Measurements from ENCODE around the gene FHAD1. TPM values are rescaled to one million over a fixed set of nuclear protein-coding genes. Genes with fewer than 3 reads are reported as not detected.

The FHAD1 gene
- total and polyA plus RNA-seq, 10 of the 15 experiments (the other 5 are each of a cell fraction or from before 2014, with no cell fraction given): 0.09 to 1.0 (median 0.32) TPM; not detected in 2

DNA sequence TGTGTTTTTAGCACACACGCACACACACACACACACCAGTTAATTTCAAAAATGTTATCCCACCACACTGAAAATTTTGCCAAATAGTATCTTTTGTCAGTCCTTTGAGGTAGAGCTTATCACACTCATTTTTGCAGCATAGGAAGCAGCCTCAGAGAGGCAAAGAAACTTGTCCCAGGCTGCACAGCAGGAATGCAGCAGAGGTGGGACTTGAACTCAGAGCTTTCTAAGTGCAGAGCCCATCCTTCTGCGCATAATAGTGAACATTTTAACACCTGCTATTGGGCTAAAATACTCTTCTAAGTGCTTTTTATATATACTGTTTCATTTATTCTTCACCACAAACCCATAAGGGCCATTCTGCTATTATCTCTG, 15.0 kb downstream of the FHAD1 start:
- intact Hi-C loops (cut with micrococcal nuclease; ENCODE audit: unreplicated experiment) (no loop called here), in situ Hi-C loops (cut with MboI) (no loop called here)
- Histone ChIP-seq H3K27me3 (replicated peaks in 1 of 2; ENCODE audit: control insufficient read depth in 2 of 2, insufficient read depth in 2 of 2, low read length in 1 of 2) (no peaks in the 10 kb centered on the region), H2AFZ (ENCODE audit: control insufficient read depth, low read depth, low read length) (peak overlapping the region; percentile 91), H3K4me3 (0 out of 2 replicates have a peak overlapping the region, but pooled peaks have one; percentile 25), H3K36me3 (ENCODE audit: control insufficient read depth in 2 of 2, insufficient read depth in 2 of 2, low read length in 1 of 2) (no peaks in the 10 kb centered on the region), H3K9ac (ENCODE audit: control insufficient read depth, insufficient read depth, low read length) (no peak overlapping the region), H4K20me1 (ENCODE audit: control insufficient read depth, insufficient read depth) (no peaks in the 10 kb centered on the region), H3K9me3 (replicated peaks; ENCODE audit: control insufficient read depth, insufficient read depth, low read length) (peaks cover 1% of the 10 kb centered on the region; the same call in 1 of the 3 replicates), H3K4me2 (ENCODE audit: control insufficient read depth, insufficient read depth) (peak overlapping the region; percentile 70; the same call in 1 of the 2 replicates), H3K79me2 (ENCODE audit: control insufficient read depth, insufficient read depth, low read length) (no peaks in the 10 kb centered on the region), H3K4me1 (ENCODE audit: control insufficient read depth, insufficient read depth, low read length) (peaks cover 21% of the 10 kb centered on the region), H3K27ac (ENCODE audit: control insufficient read depth, insufficient read depth) (no peak overlapping the region)
- FAIRE-seq (no peak), ATAC-seq (no peak), DNase-seq (ENCODE audit: low read depth, low spot score) (no peak)
- ChIA-PET CTCF (interaction anchor here (1.1 to 2.8 kb wide), 13 partner anchors 10 to 155 kb away, joined by 3 to 22 read pairs (median 6); partner anchors contain the start of gene TMEM51), POLR2A (interaction anchor here (0.6 to 4.7 kb wide), 7 partner anchors 8 to 107 kb away, joined by 3 to 17 read pairs (median 4); partner anchors contain the start of gene FHAD1), RAD21 (ENCODE audit: unreplicated experiment) (interaction anchor here (0.7 to 3.0 kb wide), 10 partner anchors 10 to 150 kb away, joined by 3 to 18 read pairs (median 6); no protein-coding TSS in a partner anchor), SMC1A (ENCODE audit: uncharacterized antibody, unreplicated experiment) (interaction anchor here (0.7 to 5.3 kb wide), 15 partner anchors 9 to 170 kb away, joined by 3 to 46 read pairs (median 5); partner anchors contain the start of gene FHAD1)
- TF ChIP-seq NFYB (IDR thresholded peaks at IDR 0.05; ENCODE audit: insufficient read depth, low read depth, low read length) (no peak), POLR2AphosphoS2 (IDR thresholded peaks at IDR 0.05; ENCODE audit: low read depth, low read length) (no peak), FOXM1 (IDR thresholded peaks at IDR 0.05; ENCODE audit: low read depth, low read length) (no peak), RBBP5 (conservative IDR thresholded peaks at IDR 0.05) (no peak), RFX5 (IDR thresholded peaks at IDR 0.05; ENCODE audit: low read depth, low read length) (no peak), ZNF207 (IDR thresholded peaks at IDR 0.05; ENCODE audit: borderline replicate concordance) (no peak), BHLHE40 (IDR thresholded peaks at IDR 0.05; ENCODE audit: borderline replicate concordance in 1 of 2, low read depth in 2 of 2, low read length in 1 of 2) (no peak)
- TF ChIP-seq, protein P1, sequence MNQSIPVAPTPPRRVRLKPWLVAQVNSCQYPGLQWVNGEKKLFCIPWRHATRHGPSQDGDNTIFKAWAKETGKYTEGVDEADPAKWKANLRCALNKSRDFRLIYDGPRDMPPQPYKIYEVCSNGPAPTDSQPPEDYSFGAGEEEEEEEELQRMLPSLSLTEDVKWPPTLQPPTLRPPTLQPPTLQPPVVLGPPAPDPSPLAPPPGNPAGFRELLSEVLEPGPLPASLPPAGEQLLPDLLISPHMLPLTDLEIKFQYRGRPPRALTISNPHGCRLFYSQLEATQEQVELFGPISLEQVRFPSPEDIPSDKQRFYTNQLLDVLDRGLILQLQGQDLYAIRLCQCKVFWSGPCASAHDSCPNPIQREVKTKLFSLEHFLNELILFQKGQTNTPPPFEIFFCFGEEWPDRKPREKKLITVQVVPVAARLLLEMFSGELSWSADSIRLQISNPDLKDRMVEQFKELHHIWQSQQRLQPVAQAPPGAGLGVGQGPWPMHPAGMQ (IDR thresholded peaks at IDR 0.05; ENCODE audit: borderline replicate concordance): no peak
- TF ChIP-seq, protein P2, sequence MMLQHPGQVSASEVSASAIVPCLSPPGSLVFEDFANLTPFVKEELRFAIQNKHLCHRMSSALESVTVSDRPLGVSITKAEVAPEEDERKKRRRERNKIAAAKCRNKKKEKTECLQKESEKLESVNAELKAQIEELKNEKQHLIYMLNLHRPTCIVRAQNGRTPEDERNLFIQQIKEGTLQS (IDR thresholded peaks at IDR 0.05; ENCODE audit: borderline replicate concordance, extremely low read depth, low read depth, low read length): no peak
- TF ChIP-seq, protein P3, sequence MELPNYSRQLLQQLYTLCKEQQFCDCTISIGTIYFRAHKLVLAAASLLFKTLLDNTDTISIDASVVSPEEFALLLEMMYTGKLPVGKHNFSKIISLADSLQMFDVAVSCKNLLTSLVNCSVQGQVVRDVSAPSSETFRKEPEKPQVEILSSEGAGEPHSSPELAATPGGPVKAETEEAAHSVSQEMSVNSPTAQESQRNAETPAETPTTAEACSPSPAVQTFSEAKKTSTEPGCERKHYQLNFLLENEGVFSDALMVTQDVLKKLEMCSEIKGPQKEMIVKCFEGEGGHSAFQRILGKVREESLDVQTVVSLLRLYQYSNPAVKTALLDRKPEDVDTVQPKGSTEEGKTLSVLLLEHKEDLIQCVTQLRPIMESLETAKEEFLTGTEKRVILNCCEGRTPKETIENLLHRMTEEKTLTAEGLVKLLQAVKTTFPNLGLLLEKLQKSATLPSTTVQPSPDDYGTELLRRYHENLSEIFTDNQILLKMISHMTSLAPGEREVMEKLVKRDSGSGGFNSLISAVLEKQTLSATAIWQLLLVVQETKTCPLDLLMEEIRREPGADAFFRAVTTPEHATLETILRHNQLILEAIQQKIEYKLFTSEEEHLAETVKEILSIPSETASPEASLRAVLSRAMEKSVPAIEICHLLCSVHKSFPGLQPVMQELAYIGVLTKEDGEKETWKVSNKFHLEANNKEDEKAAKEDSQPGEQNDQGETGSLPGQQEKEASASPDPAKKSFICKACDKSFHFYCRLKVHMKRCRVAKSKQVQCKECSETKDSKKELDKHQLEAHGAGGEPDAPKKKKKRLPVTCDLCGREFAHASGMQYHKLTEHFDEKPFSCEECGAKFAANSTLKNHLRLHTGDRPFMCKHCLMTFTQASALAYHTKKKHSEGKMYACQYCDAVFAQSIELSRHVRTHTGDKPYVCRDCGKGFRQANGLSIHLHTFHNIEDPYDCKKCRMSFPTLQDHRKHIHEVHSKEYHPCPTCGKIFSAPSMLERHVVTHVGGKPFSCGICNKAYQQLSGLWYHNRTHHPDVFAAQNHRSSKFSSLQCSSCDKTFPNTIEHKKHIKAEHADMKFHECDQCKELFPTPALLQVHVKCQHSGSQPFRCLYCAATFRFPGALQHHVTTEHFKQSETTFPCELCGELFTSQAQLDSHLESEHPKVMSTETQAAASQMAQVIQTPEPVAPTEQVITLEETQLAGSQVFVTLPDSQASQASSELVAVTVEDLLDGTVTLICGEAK (IDR thresholded peaks at IDR 0.05; ENCODE audit: borderline replicate concordance): no peak
- BruUV-seq (replicated peaks): no TSS peak
- 42% methylated on average over 2 of the region's 2 CpGs for WGBS (ENCODE audit: insufficient coverage, insufficient replicate concordance, low lambda C conversion rate, missing lambda C conversion rate)
